Measurements from ENCODE around the gene RPTOR. TPM values are rescaled to one million over a fixed set of nuclear protein-coding genes. Genes with fewer than 3 reads are reported as not detected.

Gene RPTOR
- total and polyA plus RNA-seq, 10 of the 15 experiments (the other 5 are each of a cell fraction or from before 2014, with no cell fraction given): 0.18 to 32.1 (median 7.8) TPM

GRCh38 chr17:80774643-80775281, 230.1 kb downstream of the RPTOR start:
- SMC1A ChIA-PET (ENCODE audit: uncharacterized antibody, unreplicated experiment): interaction anchor here (0.9 to 1.9 kb wide), 8 partner anchors 9 to 348 kb away, joined by 3 to 5 read pairs (median 4); no protein-coding TSS in a partner anchor
- RAD21 ChIA-PET (ENCODE audit: unreplicated experiment): interaction anchor here (0.8 to 1.6 kb wide), 5 partner anchors 15 to 195 kb away, joined by 3 to 4 read pairs (median 3); no protein-coding TSS in a partner anchor
- Histone ChIP-seq H3K9ac (ENCODE audit: control insufficient read depth, insufficient read depth, low read length) (peak overlapping the region; percentile 35; the same call in 1 of the 2 replicates), H2AFZ (ENCODE audit: control insufficient read depth, low read depth, low read length) (peak overlapping the region; percentile 73), H3K27me3 (replicated peaks in 1 of 2; ENCODE audit: control insufficient read depth in 2 of 2, insufficient read depth in 2 of 2, low read length in 1 of 2) (no peaks in the 10 kb centered on the region), H3K79me2 (ENCODE audit: control insufficient read depth, insufficient read depth, low read length) (no peaks in the 10 kb centered on the region), H3K9me3 (replicated peaks; ENCODE audit: control insufficient read depth, insufficient read depth, low read length) (no peaks in the 10 kb centered on the region; the same call in 2 of the 3 replicates), H3K4me3 (peak overlapping the region; percentile 42; the same call in 1 of the 2 replicates), H3K36me3 (ENCODE audit: control insufficient read depth in 2 of 2, insufficient read depth in 2 of 2, low read length in 1 of 2) (peaks cover 4 to 9% of the 10 kb centered on the region in 2 experiments; a peak in 3 of 4 replicates), H4K20me1 (ENCODE audit: control insufficient read depth, insufficient read depth) (no peaks in the 10 kb centered on the region), H3K4me2 (ENCODE audit: control insufficient read depth, insufficient read depth) (peak overlapping the region; percentile 81), H3K4me1 (ENCODE audit: control insufficient read depth, insufficient read depth, low read length) (peaks cover 26% of the 10 kb centered on the region), H3K27ac (ENCODE audit: control insufficient read depth, insufficient read depth) (peak overlapping the region; percentile 65)
- 74% methylated on average over 21 of the region's 21 CpGs for WGBS (ENCODE audit: insufficient coverage, insufficient replicate concordance, low lambda C conversion rate, missing lambda C conversion rate)
- BruUV-seq (replicated peaks): no TSS peak
- ATAC-seq (peak; percentile 61), DNase-seq (ENCODE audit: low read depth, low spot score) (no peak), FAIRE-seq (no peak)
- POLR2A ChIA-PET: interaction anchor here (0.6 to 1.5 kb wide), 5 partner anchors 15 to 159 kb away, joined by 3 to 5 read pairs (median 3); no protein-coding TSS in a partner anchor
- CTCF ChIA-PET: interaction anchor here (0.9 to 3.0 kb wide), 2 partner anchors 13 to 16 kb away, joined by 3 to 10 read pairs; no protein-coding TSS in a partner anchor
- intact Hi-C loops (cut with micrococcal nuclease; ENCODE audit: unreplicated experiment) (no loop called here), in situ Hi-C loops (cut with MboI) (no loop called here)
- peak; percentile 41; the same call in 1 of the 2 replicates for TF ChIP-seq EED (IDR thresholded peaks at IDR 0.05; ENCODE audit: low read depth)
- 0 out of 2 replicates have a peak, but pooled peaks have one; percentile 5 for TF ChIP-seq BCL11A (IDR thresholded peaks at IDR 0.05; ENCODE audit: low read depth, low read length)
- TF ChIP-seq, protein P1, sequence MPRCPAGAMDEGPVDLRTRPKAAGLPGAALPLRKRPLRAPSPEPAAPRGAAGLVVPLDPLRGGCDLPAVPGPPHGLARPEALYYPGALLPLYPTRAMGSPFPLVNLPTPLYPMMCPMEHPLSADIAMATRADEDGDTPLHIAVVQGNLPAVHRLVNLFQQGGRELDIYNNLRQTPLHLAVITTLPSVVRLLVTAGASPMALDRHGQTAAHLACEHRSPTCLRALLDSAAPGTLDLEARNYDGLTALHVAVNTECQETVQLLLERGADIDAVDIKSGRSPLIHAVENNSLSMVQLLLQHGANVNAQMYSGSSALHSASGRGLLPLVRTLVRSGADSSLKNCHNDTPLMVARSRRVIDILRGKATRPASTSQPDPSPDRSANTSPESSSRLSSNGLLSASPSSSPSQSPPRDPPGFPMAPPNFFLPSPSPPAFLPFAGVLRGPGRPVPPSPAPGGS (IDR thresholded peaks at IDR 0.05; ENCODE audit: borderline replicate concordance, insufficient read depth, low read depth, low read length, poor library complexity, severe bottlenecking): peak; percentile 59
- peak; percentile 79; the same call in 1 of the 2 replicates for TF ChIP-seq PAX5 (IDR thresholded peaks at IDR 0.05; ENCODE audit: borderline replicate concordance, low read depth, low read length)
- TF ChIP-seq YY1 (IDR thresholded peaks at IDR 0.05; ENCODE audit: low read depth, low read length): 0 out of 2 replicates have a peak, but pooled peaks have one; percentile 7
- peak; percentile 33; the same call in 1 of the 2 replicates for TF ChIP-seq SPI1 (IDR thresholded peaks at IDR 0.05; ENCODE audit: borderline replicate concordance, insufficient read depth, low read depth, low read length)
- TF ChIP-seq RUNX3 (IDR thresholded peaks at IDR 0.05; ENCODE audit: low read length): peak; percentile 62
- no peak for TF ChIP-seq IKZF2 (IDR thresholded peaks at IDR 0.05)
- no peak for TF ChIP-seq ZNF622 (IDR thresholded peaks at IDR 0.05)
- TF ChIP-seq HSF1 (IDR thresholded peaks at IDR 0.05; ENCODE audit: low read depth, low read length): no peak
- TF ChIP-seq TCF7 (IDR thresholded peaks at IDR 0.05; ENCODE audit: borderline replicate concordance): no peak
- TF ChIP-seq ZBED1 (IDR thresholded peaks at IDR 0.05; ENCODE audit: borderline replicate concordance): 0 out of 2 replicates have a peak, but pooled peaks have one; percentile 18
